Measurements from ENCODE around the gene THEM5.
"Not testable (repeated sequence)": the region's sequence is repeated elsewhere in the genome, so short reads cannot be mapped to it uniquely, and the experiment has no call there.

Gene THEM5, protein sequence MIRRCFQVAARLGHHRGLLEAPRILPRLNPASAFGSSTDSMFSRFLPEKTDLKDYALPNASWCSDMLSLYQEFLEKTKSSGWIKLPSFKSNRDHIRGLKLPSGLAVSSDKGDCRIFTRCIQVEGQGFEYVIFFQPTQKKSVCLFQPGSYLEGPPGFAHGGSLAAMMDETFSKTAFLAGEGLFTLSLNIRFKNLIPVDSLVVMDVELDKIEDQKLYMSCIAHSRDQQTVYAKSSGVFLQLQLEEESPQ

DNA sequence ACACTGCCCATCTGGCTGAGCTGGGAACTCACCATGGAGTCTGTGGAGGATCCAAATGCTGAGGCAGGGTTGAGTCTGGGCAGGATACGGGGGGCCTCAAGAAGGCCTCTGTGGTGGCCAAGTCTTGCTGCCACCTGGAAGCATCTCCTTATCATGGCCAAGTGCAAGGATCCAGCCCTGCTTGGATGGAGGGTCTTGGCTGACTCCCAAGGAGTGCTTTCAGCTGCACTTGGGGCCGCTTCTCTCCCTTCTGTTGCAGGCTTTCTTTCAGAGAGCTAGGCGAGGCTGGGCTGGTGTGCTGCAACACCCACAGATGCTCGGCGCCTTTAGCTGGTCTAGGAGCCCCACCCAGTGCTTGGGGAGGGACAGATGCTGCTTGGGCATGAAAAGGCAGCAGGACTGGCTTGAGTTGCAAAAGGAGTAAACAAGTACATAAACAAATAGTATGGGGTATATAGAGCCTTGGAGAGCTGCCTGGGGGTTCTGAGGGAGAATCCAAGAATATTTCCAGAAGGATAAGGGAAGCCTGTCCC, at the start of gene THEM5:
TSS of gene THEM5 (minus strand) at position 302 of the 533 bp plus-strand sequence. CDS start at position 155, 147 bp downstream.
- no peak for DNase-seq

DNA sequence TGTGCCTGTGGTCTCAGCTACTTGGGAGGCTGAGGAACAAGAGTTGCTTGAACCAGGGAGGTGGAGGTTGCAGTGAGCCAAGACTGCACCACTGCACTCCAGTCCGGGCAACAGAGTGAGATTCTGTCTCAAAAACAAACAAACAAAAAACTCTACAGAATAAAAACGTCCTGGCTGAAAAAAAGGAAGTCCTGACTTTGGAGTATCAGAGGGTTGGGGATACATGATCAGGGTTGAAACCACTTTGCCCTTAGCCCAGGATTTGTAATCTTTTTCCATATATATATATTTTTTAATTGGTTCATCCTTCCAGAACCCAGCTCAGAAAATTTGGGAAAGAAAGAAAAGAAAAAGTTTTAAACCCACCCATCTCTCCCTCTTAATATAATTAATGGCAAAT, 49.3 kb upstream of the THEM5 start:
- no peak for DNase-seq

DNA sequence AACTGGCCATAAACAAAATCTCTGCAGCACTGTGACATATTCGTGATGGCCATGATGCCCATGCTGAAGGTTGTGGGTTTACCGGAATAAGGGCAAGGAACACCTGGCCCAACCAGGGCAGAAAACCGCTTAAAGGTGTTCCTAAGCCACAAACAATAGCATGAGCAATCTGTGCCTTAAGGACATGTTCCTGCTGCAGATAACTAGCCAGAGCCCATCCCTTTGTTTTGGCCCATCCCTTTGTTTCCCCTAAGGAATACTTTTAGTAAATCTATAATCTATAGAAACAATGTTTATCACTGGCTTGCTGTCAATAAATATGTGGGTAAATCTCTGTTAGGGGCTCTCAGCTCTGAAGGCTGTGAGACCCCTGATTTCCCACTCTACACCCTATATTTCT, 47.3 kb upstream of the THEM5 start:
- DNase-seq = not testable (repeated sequence)

DNA sequence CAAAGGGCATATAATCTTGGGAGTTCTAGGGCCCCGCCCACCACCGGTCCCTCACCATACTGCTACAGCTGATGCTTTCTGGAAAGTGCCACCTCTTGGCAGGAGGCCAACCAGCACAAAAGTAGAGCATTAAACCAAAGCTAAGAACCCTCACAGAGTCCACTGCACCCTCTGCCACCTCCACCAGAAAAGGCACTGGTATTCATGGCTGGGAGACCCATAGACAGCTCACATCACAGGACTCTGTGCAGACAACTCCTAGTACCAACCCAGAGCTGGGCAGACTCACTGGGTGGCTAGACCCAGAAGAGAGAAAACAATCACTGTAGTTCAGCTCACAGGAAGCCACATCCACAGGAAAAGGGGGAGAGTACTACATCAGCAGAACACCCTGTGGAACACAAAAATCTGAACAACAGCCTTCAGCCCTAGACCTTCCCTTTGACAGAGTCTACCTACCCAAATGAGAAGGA, 45.0 kb upstream of the THEM5 start:
- peak; percentile 45 to 57 for DNase-seq

DNA sequence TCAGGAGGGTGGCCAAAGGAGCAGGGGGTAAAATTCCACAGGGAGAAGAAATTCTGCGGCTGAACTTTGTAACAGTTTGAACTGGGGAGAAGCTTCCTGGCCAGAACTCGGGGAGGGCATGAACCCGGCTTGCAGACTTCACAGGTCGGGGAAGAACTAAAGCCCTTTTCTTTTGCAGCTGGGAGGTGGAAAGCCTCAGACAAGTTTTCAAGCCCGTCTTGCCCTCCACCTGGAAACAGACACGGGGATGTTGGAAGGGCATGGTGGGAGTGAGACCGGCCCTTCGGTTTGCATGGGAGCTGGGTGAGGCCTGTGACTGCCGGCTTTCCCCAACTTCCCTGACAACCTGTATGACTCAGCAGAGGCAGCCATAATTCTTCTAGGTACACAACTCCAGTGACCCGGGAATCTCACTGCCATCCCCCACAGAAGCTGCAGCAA, 44.5 kb upstream of the THEM5 start:
- peak in 1 of 2 experiments; percentile 10 for DNase-seq

DNA sequence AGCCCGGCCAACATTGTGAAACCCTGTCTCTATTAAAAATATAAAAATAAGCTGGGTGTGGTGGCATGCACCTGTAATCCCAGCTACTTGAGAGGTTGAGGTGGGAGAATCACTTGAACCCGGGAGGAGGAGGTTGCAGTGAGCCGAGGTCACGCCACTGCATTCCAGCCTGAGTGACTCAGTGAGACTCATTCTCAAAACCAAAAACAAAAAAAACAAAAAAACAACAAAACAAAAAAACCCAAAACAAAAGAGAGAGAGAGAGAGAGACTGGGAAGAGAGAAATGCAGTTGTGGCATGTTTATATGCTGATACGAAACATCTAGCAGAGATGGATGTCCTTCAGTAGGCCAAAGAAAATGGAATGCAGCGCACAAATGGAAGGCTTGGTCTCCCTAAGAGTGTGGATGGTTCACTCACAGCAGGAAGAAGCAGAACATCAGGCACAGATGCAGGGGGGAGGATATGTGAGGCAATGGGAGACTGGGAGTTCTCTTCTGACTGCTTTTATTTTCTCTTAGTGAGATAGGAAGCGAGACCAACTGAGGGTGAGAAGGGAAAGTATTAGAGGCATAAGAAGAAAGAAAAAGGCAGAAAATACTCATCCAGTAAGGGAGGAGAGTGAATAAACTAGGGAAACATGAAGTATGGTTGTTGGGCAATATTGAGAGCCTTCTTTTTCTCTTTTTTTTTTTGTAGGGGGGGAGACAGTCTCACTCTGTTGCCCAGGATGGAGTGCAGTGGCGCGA, 39.8 kb upstream of the THEM5 start:
- no peak for DNase-seq

DNA sequence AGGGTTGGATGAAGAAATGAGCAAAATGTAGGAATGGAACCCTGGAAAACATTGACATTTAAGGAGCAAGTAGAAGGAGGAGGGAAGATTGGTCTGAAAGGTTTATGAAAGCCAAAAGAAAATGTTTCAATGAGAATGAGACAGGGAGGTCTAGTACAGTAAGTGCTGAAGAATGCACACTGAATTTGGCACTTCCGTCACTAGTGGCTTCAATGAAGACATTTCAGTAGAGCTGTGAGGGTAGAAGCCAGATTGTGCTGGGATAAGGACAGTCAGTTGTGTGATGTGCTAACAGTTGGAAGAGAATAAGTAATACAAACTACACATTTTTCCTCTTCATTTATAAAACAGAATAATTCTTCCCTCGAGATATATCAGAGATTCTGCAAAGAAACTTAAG, 38.7 kb upstream of the THEM5 start:
- DNase-seq = no peak

DNA sequence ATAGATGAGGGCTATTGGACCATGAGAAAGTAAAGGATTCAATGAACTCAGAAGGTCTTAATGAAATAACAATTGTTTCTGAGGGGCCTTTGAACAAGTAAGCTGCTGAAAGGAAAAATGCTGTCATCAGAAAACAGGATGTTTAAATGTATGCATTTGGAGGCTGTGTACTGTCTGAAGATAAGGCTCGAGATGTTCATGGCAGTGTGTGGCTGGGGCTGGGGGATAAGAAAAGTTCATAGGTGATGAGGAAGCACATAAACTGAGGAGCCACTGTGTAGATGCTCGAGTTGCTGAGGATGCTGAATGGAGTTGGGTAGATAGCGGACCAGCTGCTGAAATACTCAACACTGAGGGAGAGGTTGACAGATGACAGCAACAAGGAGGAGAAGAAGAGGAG, 38.0 kb upstream of the THEM5 start:
- no peak for DNase-seq

DNA sequence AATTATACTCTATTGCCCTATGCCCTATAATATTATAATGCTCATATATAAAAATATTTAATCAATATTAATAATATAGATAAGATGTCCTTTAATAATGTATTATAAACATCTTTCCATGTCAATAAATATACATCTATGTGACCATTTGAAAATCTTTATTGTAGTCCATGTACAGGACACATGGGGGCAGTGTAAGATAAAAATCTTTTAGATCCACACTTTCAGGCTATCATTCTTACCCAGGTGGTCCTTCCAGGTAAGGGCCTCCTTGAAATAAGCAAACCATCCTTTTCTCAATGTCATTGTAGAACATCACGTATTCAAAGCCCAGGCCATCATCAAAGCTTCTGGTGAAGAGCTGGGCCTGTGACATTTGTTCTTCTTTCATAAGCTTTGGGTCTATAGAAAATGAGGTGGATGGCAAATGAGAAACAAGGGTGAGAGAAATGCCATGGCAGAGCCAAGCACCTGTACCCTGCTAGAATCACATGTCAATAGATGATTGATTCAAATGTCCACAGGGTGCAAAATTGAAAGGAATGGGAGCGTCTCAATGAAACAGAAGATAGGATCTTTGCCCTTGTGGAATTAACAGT, 35.6 kb upstream of the THEM5 start:
- DNase-seq = no peak

DNA sequence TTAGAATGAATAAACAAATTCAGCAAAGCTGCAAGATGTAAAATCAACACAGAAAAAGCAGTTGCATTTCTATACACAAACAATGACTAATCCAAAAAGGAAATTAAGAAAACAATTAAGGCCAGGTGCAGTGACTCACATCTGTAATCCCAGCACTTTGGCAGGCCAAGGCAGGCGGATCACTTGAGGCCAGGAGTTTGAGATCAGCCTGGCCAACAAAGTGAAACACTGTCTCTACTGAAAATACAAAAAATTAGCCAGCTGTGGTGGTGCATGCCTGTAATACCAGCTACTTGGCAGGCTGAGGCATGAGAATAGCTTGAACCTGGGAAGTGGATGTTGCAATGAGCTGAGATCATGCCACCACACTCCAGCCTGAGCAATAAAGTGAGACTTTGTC, 33.5 kb upstream of the THEM5 start:
- no peak for DNase-seq

DNA sequence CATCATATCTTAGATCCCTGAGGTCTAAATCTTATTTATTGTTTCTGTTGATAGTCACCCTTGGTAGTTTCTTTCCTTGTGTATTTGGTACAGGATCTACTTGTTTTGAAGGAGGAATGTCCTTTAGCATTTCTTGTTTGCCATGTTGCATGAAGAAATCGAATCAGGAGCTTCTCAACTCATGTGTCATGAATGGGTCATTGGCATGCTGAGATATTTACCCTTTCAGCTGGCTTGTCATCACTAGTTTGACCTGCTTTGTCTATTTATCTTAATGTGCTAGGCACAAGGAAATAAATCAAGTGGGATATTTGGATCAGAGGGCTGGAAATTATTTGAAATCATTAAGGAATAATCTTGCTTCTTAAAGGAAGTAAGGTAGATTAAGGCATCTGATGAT, 32.0 kb upstream of the THEM5 start:
- no peak for DNase-seq

DNA sequence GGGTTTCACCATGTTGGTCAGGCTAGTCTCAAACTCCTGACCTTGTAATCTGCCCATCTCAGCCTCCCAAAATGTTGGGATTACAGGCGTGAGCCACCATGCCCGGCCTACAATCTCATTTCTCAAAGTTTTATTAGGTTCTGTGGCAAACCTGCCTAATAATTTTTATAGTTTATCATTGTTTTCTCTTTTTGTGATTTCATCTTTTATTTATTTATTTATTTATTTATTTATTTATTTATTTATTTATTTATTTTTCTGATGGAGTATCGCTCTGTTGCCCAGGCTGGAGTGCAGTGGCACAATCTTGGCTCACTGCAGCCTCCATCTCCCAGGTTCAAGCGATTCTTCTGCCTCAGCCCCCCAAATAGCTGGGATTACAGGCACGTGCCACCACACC, 31.4 kb upstream of the THEM5 start:
- not testable (repeated sequence) for DNase-seq

DNA sequence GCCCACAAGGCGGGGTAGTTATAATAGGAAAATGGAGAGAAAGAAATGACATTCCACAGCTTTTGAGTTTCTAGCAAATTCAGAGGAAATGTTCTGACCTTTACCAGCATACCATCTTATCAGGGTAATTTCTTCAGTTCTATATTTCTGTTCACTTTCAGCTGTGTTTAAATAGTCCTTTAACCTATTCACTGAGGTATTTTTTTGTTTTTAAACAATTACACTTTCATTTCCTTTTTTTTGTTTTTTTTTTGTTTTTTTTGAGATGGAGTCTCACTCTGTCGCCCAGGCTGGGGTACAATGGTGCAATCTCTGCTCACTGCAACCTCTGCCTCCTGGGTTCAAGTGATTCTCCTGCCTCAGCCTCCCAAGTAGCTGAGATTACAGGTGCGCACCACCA, 30.9 kb upstream of the THEM5 start:
- DNase-seq = not testable (repeated sequence)

DNA sequence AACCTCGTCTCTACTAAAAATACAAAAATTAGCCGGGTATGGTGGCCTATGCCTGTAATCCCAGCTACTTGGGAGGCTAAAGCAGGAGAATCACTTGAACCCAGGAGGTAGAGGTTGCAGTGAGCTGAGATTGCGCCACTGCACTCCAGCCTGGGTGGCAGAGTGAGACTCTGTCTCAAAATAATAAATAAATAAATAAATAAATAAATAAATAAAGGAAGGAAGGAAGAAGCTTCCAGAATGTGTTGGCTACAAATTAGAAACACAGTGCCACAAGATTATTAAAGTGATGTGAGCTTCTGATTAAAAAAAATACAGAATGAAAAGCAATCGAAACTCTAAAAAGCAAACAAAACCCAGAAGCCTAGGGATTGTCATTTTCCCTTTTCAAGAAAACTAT, 30.4 kb upstream of the THEM5 start:
- DNase-seq = not testable (repeated sequence)

DNA sequence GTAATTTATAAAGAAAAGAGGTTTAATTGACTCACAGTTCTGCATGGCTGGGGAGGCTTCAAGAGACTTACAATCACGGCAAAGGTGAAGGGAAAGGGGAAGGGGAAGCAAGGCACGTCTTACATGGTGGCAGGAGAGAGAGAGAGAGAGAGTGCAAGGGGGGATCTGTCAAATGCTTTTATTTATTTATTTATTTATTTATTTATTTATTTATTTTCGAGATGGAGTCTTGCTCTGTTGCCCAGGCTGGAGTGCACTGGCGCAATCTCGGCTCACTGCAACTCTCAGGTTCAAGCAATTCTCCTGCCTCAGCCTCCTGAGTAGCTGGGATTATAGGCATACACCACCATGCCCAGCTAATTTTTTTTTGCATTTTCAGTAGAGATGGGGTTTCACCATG, 29.4 kb upstream of the THEM5 start:
- not testable (repeated sequence) for DNase-seq

DNA sequence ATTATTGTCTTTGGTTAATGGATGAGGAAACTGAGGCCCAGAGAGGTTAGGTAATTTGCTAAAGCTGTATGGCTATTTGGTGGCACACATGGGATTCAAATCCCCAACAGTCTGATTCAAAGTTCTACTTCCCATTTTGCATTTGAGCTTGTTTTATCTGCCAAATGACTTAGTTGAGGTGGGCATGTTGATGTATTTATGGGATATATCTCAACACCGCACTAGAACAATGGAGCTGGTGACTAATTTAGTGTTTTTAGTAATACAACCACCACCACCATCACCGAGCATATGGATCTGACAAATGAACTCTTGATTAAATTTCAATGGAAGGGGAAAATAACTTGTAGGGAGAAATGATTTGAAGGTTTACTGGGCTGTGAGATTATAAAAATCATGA, 29.0 kb upstream of the THEM5 start:
- DNase-seq = no peak

DNA sequence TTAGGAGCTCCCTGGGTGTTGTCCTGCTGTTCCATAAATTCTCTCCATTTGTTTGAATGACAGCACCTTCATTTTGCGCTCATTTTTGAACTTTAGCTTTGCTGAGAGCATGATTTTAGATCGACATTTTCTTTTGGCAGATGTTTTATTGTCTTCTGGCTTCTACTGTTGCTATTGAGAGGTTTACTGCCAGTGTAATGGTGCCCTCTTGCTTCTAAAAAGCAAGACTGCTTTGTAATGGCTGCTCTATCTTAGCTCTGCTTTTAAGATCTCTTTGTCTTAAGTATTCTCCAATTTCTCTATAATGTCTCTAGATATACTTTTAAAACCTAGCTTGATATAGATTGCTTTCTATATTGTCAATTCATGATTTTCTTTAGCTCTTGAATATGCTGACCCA, 28.0 kb upstream of the THEM5 start:
- DNase-seq = no peak

DNA sequence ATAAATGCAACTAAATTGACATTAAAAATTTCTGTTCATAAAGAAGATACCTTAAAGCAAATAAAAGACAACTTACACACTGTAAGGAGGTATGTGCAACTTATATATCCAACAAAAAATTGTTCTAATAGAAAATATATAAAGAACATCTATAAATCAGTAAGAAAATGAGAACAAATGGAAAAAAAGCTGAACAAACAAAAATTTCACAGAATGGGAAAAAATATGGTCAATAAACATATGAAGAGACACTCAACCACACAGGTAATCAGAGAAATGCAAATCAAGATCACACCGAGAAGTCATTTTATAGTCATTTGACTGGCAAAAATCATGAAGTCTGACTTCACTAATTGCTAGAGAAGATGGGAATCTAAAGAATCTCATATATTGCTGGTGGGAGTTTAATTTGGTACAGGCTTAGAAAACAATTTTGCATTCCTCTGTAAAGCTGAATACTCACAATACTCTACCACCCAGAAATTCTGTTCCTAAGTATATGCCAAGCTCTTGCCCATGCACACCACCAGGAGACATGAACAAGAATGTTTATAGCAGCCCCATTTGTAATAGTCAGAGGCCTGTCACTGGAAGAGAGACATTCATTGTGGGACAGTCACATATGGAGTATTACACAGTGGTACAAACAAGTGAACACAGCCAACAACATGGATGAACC, 22.0 kb upstream of the THEM5 start:
- DNase-seq = no peak

DNA sequence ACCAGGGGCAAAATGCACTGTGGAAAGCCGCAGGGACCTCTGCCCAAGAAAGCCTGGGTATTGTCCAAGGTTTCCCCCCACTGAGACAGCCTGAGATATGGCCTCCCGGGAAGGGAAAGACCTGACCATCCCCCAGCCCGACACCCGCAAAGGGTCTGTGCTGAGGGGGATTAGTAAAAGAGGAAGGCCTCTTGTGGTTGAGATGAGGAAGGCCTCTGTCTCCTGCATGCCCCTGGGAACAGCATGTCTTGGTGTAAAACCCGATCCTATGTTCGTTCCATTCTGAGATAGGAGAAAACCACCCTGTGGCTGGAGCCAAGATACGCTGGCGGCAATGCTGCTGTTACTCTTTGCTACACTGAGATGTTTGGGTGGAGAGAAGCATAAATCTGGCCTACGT, 19.3 kb upstream of the THEM5 start:
- not testable (repeated sequence) for DNase-seq

DNA sequence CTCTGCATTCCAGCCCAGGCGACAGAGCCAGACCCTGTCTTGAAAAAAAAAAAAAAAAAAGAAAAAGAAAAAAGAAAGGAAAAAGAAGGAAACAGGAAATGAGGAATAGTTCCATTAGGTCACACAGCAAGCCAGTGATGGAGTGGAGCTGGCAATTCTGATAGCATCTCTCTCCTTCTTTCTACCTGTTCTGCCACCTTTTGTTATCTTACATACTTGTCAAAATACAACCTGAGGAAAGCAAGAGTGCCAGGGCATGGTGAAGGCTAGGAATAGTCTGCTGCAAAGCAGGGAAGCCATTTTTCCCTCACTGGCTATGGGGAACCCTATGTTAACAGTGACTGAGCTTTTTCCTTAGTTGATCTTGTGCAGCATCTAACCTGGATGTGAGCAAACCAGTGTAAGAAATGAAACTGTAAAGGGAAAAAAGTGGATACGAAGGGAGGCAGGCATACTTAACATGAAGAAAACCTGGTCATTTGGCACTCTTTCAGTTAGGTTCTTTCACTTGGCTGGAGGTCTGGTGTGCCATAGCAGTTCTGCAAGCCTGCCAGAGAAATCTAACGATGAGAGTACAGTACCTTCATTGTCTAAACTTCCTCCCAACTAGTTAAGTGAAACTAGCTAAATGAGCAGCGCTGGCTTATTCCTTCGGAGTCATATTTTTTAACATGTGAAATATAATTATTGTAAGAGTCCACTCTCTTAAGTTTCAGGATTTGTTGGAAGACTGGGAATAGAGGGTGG, 17.9 kb upstream of the THEM5 start:
- no peak for DNase-seq

DNA sequence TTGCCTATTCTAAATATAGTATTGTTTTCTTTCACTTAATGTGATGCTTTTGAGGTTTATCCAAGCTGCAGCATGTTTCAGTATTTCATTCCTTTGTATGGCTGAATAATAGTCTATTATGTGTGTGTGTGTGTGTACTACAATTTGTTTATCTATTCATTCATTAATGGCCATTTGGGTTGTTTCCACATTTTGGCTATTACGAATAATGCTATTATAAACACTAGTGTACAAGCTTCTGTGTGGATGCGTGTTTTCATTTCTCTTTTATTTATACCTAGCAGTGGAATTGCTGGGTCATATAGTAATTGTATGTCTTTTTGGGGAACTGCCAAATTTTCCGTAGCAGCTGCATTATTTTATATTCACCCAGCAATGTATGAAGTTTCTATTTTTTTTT, 15.0 kb upstream of the THEM5 start:
- no peak for DNase-seq

DNA sequence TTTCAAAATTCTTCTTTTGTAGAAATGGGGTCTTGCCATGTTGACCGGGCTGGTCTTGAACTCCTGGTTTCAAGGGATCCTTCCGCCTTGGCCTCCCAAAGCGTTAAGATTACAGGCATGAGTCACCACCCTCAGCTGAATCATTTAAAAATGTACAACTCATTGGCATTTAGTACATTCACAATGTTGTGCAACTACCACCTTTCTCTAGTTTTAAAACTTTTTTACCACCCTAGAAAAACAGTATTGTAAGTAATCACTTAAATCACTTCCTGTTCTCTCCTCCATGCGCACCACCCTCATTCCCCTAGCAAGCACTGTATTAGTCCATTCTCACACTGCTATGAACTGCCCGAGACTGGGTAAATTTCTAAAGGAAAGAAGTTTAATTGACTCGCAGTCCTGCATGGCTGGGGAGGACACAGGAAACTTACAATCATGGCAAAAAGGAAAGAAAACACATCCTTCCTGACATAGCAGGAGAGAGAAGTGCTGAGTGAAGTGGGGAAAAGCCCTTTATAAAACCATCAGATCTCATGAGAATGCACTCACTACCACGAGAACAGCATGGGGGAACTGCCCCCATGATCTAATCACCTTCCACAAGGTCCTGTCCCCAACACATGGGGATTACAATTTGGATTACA, 14.4 kb upstream of the THEM5 start:
- DNase-seq = no peak
